Posterior vena cava (tissue), 2 donors: ENCODE data around the gene CHD2. TPM values are rescaled to one million over a fixed set of nuclear protein-coding genes. Genes with fewer than 3 reads are reported as not detected.

Source experiments
- DNase-seq: peaks from one replicate; pipeline ENCODE4 v3.0.0-alpha.2; 2020; ENCODE audit warnings: low spot score
- intact Hi-C, 2 donors: fragments of 100-400 bp; cut with DNase I; formaldehyde crosslinking; loops; one replicate each; pipeline versions ENCODE4 v1.14.1 to v1.14.2; 2022 to 2023
- microRNA-seq, 2 donors: library from miRNA; unstranded; fragments of <30 nt; microRNA quantifications; one replicate each; pipeline ENCODE4 v1.2.0, GENCODE V29; 2020 to 2021; ENCODE audit warnings: borderline microRNAs expressed in 2 of 2
- total RNA-seq, 2 donors: library from RNA; stranded (reverse); fragmentation: NEBNext Ultra II Directional; extraction: Animal tissue kit (Norgen Biotek cat#: 25700); gene quantifications; one replicate each; pipeline ENCODE4 v1.2.1, GENCODE V29; 2021
- donor health status: DM: yes; HTN: yes; CAD: no.
- donor health status: DM: yes; HTN: yes; CAD: no.

CHD2 gene
- total RNA-seq, 2 donors from 2014 or later, result 94.5 to 104 TPM

DNA sequence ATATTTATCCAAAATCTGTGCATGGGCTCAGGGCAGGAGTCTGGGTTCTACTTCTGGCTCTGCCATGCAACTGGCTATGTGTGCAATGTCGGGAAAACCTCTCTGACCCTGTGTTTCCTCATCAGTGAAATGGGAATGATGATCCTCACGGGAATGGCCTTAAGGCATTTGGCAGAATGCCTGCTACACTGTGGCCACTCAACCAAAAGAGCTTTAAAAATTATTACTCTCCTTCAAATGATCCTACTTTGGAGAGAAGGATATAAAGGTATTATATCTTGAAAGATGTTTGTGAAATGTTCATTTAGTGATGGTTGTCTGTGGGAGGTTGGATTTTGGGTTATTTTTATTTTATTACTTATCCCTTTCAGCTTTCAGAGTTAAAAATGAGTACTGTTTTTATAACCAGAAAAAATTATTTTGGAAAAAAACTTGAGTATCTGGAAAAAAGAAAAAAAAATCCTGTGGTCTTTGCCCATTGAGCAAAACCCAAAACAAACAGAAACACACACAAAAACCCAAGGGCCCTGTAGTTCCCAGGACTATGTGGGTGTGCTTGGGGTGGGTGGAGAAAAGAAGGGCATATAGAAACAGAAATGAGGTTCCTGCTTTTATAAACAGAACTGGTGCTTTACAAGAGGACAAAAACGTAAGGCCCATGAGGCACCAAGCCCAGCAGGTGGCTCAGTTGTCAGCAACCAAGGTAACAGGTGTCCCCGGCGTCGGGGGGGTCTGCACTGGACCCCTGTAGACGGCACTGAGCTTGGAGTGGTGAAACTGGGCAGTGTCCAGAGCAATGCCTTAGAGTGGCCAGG lies 166.9 kb downstream of the CHD2 start:
- intact Hi-C loops, result no loop called here
- no peak for DNase-seq

DNA sequence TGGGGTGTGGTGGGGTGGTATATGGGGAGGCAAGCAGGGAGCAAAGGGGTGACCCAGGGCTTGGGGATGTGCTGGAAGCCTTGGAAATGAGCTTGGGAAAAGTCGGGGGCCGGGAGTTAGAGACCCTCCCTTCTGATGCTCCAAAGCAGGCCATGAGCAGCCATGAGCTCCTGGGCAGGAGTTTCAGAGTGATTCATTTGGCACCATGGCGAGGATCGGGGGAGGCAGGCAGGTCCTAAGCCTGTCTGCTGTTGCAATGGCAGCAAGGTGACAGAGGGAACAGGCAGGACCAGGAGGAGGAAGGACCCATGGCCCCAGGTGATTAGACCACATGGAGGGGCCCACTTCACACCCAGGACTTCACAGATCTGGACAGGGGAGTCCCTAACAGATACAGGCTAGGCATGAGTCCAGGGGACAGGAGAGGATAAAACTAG lies 167.5 kb downstream of the CHD2 start:
- DNase-seq, result no peak
- intact Hi-C loops, result no loop called here

DNA sequence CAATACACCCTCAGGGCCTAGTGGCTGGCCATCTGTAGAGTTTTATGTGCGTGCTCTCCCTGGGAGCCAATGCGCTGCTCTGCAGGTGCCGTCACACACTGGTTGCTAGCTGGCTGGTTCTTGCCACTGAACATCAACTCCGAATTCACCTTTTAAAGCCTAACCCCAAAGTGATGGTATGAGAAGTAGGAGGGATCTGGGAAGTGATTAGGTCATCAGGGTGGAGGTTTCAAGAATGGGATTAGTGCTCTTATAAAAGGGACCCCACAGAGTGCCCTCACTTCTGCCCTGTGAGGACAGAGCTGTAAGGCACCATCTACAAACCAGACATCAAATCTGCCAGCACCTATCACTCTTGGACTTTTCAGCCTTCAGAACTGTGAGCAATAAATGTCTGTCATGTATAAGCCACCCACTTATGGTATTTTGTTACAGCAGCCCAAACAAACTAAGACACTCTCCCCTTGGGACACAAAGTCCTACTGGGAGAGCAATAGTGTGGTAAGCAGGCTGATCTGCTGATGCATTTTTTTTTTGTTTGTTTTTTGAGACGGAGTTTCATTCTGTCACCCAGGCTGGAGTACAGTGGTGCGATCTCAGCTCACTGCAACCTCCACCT lies 168.6 kb downstream of the CHD2 start:
- DNase-seq, result no peak
- intact Hi-C loops, result no loop called here

DNA sequence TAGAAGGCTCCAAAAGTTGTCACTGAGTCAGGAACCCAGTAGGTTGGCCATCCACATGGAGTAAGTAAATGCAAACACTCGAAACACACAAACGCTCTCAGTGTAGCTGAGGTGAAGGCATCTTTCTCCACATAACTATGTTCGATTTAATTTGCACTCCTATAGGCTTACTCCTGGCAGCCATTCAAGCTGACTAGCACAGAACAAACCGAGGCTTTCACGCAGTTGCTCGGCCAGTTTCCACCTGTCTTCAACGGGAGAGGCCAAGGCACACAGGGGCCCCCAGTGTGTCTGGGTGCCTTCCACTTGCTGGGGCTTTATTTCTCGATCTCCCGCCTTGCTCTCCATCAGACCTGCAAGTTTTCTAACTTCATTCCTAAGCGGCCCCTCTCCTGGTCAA lies 170.0 kb downstream of the CHD2 start:
- DNase-seq, result no peak
- intact Hi-C loops, result no loop called here

DNA sequence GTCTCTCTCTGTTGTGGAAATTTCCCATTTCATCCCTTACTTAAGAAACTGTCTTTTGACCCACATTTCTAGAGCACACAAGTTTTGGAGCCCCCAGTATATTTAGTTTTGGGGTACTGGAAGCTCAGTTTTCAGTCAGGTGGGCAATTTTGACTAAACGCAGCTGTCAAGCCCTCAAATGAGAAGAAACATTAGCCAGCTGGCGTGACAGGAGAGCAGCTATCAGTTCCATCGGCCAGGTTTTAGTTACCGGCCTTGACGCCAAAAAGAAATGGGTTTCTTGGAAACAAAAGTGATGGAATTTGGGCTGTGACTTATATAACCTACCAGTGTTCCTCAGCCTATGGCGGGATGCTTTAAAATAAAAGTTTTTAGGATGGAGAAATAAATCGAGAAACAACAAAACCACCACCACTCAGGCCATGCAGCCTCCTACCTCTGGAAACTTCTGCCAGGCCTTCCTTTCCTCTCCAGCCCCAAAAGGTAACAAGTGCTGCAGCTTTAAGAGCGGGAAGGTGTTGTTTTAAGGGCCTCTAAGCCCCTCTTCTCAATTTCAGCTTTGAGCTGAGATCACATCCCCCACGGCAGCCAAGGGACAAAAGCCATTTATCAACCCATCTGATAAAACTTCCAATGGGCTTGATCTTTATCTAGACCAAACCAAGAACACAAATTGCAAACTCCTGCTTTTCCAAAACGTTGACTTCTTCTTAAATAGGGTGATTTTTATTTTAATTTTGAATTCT lies 170.6 kb downstream of the CHD2 start:
- intact Hi-C loops, result no loop called here

DNA sequence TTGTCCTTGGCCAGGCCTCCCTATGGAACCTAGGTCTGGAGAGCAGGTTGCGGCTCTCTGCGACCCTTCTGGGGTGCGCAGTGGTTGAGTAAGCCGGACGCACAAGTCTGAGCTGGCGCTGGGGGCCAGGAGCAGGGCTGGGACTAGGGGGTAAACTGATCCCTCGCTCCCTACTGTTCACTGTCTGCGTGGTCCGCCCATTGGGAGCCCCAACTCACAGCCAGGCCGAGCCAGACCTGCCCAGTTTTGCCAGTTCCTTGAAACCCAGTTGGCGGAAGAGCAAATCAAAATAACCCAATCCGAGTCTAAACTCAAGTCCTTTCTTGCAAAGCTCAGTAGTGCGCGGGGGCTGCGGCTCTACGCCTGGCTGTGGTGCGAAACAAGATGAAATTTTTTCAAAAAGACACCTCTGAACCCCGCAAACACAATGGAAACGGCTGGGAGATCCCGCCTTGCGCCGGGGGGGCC lies 171.4 kb downstream of the CHD2 start:
- DNase-seq, result no peak

More for the DNA sequence above, 170.6 kb downstream of the CHD2 start:
- DNase-seq, result no peak

DNA sequence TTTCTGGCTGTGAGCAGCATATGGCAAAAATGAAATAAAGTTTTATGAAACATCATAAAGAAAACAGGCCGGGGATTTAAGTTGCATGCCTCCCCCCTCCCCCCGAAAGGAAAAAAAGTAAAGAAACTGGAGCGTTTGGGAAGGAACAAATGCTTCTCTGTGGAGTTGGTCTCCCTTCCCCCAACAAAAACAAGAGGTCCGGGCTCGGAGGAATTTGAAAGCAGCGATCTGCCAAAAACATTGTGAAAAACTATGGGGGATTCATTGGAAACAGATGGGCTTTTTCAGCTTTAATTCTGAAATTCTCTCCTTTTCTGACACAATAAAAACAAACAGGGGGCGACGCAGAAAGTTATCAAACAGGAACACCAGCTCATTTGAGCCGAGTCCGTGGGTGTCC lies 171.9 kb downstream of the CHD2 start:
- intact Hi-C loops, result no loop called here
- DNase-seq, result no peak

More for the DNA sequence above, 171.4 kb downstream of the CHD2 start:
- intact Hi-C loops, result no loop called here

DNA sequence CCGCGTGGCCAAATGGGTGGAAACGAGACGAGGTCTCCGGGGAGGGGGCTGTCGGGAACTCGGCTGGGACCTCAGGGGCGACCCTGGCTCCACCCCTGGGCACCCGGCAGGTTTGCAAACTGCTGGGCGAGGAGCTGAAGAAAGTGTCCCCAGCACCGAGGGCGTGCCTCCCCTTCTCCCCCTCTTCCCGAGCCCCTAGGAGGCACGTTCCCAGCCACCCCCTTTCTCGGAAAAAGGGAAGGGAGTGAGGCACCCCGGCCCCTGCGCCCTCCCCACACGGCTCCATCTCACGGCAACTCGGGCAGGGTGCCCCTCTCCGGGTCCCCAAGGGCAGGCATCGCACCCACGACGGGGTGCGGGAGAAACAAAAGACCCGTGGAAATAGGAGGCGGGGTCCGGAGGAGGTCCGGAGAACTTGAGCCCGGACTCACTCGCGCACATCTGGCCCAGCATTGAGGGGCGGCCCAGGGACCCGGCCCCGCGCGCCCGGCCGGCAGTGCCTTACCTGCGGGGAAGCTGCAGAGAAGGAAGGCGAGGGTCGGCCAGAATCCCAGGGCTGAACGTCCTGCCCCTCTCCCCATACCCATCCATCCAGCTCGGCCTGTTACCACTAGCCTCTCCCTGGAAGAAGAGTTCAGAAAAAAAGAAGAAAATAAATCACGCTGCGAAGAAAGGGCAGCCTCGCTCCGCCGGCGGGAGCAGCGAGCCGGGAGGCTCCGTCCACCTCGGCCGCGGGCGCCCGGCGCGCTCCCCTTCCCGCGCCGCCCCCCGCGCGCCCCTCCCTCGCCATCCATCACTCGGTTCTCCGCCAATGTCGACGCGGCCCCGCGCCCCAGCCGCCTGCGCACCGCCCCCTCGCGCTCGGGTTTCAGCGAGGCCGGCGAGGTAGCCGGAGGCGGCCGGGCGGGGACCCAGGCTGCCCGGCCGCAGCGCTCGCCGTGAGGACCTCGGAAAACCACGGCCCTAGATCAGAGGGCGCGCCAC lies 172.6 kb downstream of the CHD2 start:
- intact Hi-C loops, result no loop called here
- peak; percentile 91 for DNase-seq

DNA sequence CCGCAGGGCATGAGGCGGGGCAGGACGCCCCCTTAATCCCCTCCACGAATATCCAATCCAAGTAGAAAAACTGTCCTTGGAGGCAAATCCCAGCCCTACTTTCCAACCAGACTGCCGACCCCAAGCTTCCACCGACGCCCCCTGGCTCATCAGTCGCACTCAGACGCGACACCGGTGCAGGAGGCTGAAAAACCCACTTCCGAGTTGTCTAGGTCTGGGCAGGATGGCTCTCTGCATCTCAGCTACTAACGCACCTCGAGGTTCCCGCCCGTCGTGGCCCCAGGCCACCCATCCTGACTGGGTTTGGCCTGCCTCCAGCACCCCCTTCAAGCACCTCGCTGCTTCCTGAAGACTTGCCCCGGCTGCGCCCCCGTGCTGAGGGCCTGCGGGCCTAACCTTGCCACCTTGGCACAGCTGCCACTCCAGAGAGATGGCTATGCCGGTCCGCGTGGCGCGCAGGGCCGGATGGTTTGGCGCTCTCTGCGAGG lies 173.4 kb downstream of the CHD2 start:
- intact Hi-C loops, result no loop called here

DNA sequence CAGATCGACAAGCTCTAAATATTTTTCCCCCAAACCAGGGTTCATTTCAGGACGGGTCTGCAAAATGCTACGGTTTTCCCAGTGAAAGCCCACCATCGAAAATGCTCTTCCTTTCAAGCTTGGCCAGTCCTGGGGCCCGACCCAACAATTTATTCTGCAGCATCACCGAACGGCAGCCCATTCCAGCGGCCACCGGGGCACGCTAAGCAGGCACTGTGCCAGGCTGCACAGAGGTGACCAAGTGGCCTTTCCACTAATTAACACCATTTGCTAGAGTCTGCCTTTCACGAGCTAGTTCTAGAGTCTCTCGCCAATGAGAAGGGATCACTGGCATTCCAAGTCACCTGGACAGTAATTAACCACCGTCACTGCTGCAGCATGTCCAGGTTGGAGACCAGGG lies 174.5 kb downstream of the CHD2 start:
- DNase-seq, result no peak
- intact Hi-C loops, result no loop called here

More for the DNA sequence above, 173.4 kb downstream of the CHD2 start:
- no peak for DNase-seq

DNA sequence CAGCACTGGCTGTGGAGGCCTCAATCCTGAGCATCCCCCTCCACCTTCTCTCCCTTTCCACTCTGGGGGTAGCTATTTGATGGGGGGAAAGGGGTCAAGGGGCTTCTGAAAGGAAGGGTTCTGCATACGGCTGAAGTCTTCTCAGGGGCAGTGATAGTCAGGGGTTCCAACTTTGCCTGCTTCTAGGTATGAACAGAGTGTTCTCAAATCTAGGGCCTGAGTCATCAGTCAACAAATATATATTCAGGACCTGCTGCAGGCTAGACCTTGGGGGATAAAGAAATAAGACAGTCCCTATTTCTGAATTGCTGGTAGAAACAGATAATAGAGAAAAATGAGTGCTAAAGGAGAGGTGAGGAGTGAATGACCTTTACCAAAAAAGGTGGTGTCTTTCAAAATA lies 176.1 kb downstream of the CHD2 start:
- no peak for DNase-seq
- intact Hi-C loops, result loop anchor here in 1 of 2 donors (5.0 kb wide), 1 partner anchor 376 kb away; no protein-coding TSS in a partner anchor

DNA sequence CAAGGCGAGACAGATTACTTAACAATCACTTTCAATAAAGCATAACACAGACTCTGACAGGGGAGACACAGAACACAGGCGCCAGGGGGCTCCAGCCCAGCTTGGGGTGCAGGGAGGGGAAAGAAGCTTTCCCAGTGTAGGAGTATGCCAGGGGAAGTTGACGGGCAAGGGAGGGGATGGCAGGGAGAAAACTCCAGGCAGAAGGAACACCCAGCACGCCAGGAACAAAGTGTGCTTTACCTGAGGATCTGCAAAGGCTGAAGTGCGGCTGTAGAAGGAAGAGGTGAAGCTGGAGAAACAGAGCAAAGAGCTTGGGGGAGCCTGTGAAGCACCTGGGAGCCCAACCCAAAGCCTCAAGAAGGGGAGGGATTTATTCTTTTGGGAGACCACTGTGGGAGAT lies 176.8 kb downstream of the CHD2 start:
- intact Hi-C loops, result loop anchor here in 1 of 2 donors (5.0 kb wide), 1 partner anchor 375 kb away; no protein-coding TSS in a partner anchor
- DNase-seq, result no peak

Small RNAs within 50 kb of the gene (microRNA-seq; reads per million reads assigned to microRNA genes)
- gene MIR3175, result 0 reads per million in 2 donors

Other genes starting within 250 kb of the CHD2 start
- 1 to 10 TPM; 8.0 to 9.0 TPM for gene FAM174B, start 244.5 kb upstream of the CHD2 start, total RNA-seq
- 10 to 100 TPM; 20.3 to 33.9 TPM for gene RGMA, start 188.9 kb downstream of the CHD2 start, total RNA-seq